DND-41 (cell line): Measurements from ENCODE around the gene GALNTL6.

Experiments
- CTCF ChIP-seq: IDR thresholded peaks from 2 replicates; pipeline ENCODE4 v1.5.1; 2012; ENCODE audit warnings: borderline replicate concordance, low read length, moderate library complexity, mild to moderate bottlenecking; ENCODE audit not compliant: poor library complexity, severe bottlenecking; ENCODE audit errors: extremely low read depth
- EZH2 ChIP-seq: IDR thresholded peaks from 3 replicates; pipeline ENCODE4 v1.6.1; 2012; ENCODE audit warnings: borderline replicate concordance, low read depth, mild to moderate bottlenecking, moderate library complexity, low read length, inconsistent platforms; ENCODE audit not compliant: severe bottlenecking

GRCh38 chr4:172662113-172662512 is 848.9 kb downstream of the GALNTL6 start:
- TF ChIP-seq CTCF (no peak), EZH2 (no peak)
